Measurements from ENCODE around the gene NFASC. TPM values are rescaled to one million over a fixed set of nuclear protein-coding genes. Genes with fewer than 3 reads are reported as not detected.

Gene NFASC
- total and polyA plus RNA-seq, 2 experiments from 2014 or later: 46.3 to 54.7 TPM

- Histone ChIP-seq H3K4me2 (ENCODE audit: unreplicated experiment) (no peak overlapping the region), H3K4me3 (no peak overlapping the region), H3K4me1 (ENCODE audit: insufficient read depth) (no peaks in the 10 kb centered on the region), H3K27ac (no peak overlapping the region), H3K9me3 (ENCODE audit: low read depth) (no peaks in the 10 kb centered on the region), H3K36me3 (ENCODE audit: low read depth) (no peaks in the 10 kb centered on the region), H3F3A (ENCODE audit: insufficient read depth) (no peaks in the 10 kb centered on the region), H3K9ac (no peak overlapping the region), H2AFZ (no peak overlapping the region), H3K79me2 (ENCODE audit: insufficient read depth) (no peaks in the 10 kb centered on the region), H3K9me2 (ENCODE audit: insufficient read depth) (no peaks in the 10 kb centered on the region), H4K20me1 (ENCODE audit: insufficient read depth) (no peaks in the 10 kb centered on the region), H3K27me3 (replicated peaks; ENCODE audit: insufficient read depth) (no peaks in the 10 kb centered on the region)
- no peak for DNase-seq
- 33 to 60% methylated on average over 2 to 14 of the region's 14 CpGs for WGBS, 2 experiments (ENCODE audit: low coverage in 1 of 2, low lambda C conversion rate in 2 of 2, missing lambda C conversion rate in 2 of 2)
- TF ChIP-seq EZH2 (IDR thresholded peaks at IDR 0.05; ENCODE audit: insufficient read depth, poor library complexity, severe bottlenecking): no peak
- no peak for TF ChIP-seq EZH2phosphoT487 (IDR thresholded peaks at IDR 0.05; ENCODE audit: insufficient read depth, low read depth)
- in situ Hi-C loops (cut with MboI): no loop called here
Measured at GRCh38 chr1:205061227-205061626, 190.6 kb downstream of the NFASC start.

GRCh38 chr1:205061665-205062069, 191.0 kb downstream of the NFASC start:
- Histone ChIP-seq H2AFZ (no peak overlapping the region), H3K9ac (no peak overlapping the region), H3K36me3 (ENCODE audit: low read depth) (no peaks in the 10 kb centered on the region), H3K9me3 (ENCODE audit: low read depth) (no peaks in the 10 kb centered on the region), H3K4me2 (ENCODE audit: unreplicated experiment) (no peak overlapping the region), H3K27me3 (replicated peaks; ENCODE audit: insufficient read depth) (no peaks in the 10 kb centered on the region), H3K9me2 (ENCODE audit: insufficient read depth) (no peaks in the 10 kb centered on the region), H3K4me1 (ENCODE audit: insufficient read depth) (no peaks in the 10 kb centered on the region), H3K4me3 (no peak overlapping the region), H3K79me2 (ENCODE audit: insufficient read depth) (no peaks in the 10 kb centered on the region), H3K27ac (no peak overlapping the region), H4K20me1 (ENCODE audit: insufficient read depth) (no peaks in the 10 kb centered on the region), H3F3A (ENCODE audit: insufficient read depth) (no peaks in the 10 kb centered on the region)
- 31 to 32% methylated on average over 12 to 13 of the region's 13 CpGs for WGBS, 2 experiments (ENCODE audit: low coverage in 1 of 2, low lambda C conversion rate in 2 of 2, missing lambda C conversion rate in 2 of 2)
- in situ Hi-C loops (cut with MboI): no loop called here
- peak; percentile 75 for DNase-seq
- no peak for TF ChIP-seq EZH2phosphoT487 (IDR thresholded peaks at IDR 0.05; ENCODE audit: insufficient read depth, low read depth)
- TF ChIP-seq EZH2 (IDR thresholded peaks at IDR 0.05; ENCODE audit: insufficient read depth, poor library complexity, severe bottlenecking): no peak

- in situ Hi-C loops (cut with MboI): no loop called here
- H3K9me3 ChIP-seq (ENCODE audit: low read depth): no peaks in the 10 kb centered on the region
Measured at GRCh38 chr1:205062319-205062718, 191.7 kb downstream of the NFASC start.

GRCh38 chr1:205062895-205063294, 192.2 kb downstream of the NFASC start:
- no peaks in the 10 kb centered on the region for H3K4me1 ChIP-seq (ENCODE audit: insufficient read depth)
- H3F3A ChIP-seq (ENCODE audit: insufficient read depth): no peaks in the 10 kb centered on the region
- WGBS, 2 experiments (ENCODE audit: low coverage in 1 of 2, low lambda C conversion rate in 2 of 2, missing lambda C conversion rate in 2 of 2): 80 to 83% methylated on average over 3 of the region's 3 CpGs
- H3K9me2 ChIP-seq (ENCODE audit: insufficient read depth): no peaks in the 10 kb centered on the region
- DNase-seq: no peak
- no peak overlapping the region for H3K9ac ChIP-seq
- no peak overlapping the region for H2AFZ ChIP-seq
- TF ChIP-seq EZH2phosphoT487 (IDR thresholded peaks at IDR 0.05; ENCODE audit: insufficient read depth, low read depth): no peak
- TF ChIP-seq EZH2 (IDR thresholded peaks at IDR 0.05; ENCODE audit: insufficient read depth, poor library complexity, severe bottlenecking): no peak
- H3K4me3 ChIP-seq: no peak overlapping the region
- no peaks in the 10 kb centered on the region for H3K9me3 ChIP-seq (ENCODE audit: low read depth)
- H4K20me1 ChIP-seq (ENCODE audit: insufficient read depth): no peaks in the 10 kb centered on the region
- no peaks in the 10 kb centered on the region for H3K27me3 ChIP-seq (replicated peaks; ENCODE audit: insufficient read depth)
- in situ Hi-C loops (cut with MboI): no loop called here
- H3K27ac ChIP-seq: no peak overlapping the region
- no peaks in the 10 kb centered on the region for H3K79me2 ChIP-seq (ENCODE audit: insufficient read depth)
- H3K36me3 ChIP-seq (ENCODE audit: low read depth): no peaks in the 10 kb centered on the region
- no peak overlapping the region for H3K4me2 ChIP-seq (ENCODE audit: unreplicated experiment)

More at GRCh38 chr1:205062319-205062718, 191.7 kb downstream of the NFASC start:
- no peaks in the 10 kb centered on the region for H3K27me3 ChIP-seq (replicated peaks; ENCODE audit: insufficient read depth)
- no peaks in the 10 kb centered on the region for H3F3A ChIP-seq (ENCODE audit: insufficient read depth)
- H4K20me1 ChIP-seq (ENCODE audit: insufficient read depth): no peaks in the 10 kb centered on the region
- H3K36me3 ChIP-seq (ENCODE audit: low read depth): no peaks in the 10 kb centered on the region
- H3K4me3 ChIP-seq: no peak overlapping the region
- no peak for DNase-seq
- H3K9me2 ChIP-seq (ENCODE audit: insufficient read depth): no peaks in the 10 kb centered on the region
- no peaks in the 10 kb centered on the region for H3K4me1 ChIP-seq (ENCODE audit: insufficient read depth)
- TF ChIP-seq EZH2phosphoT487 (IDR thresholded peaks at IDR 0.05; ENCODE audit: insufficient read depth, low read depth) (no peak), EZH2 (IDR thresholded peaks at IDR 0.05; ENCODE audit: insufficient read depth, poor library complexity, severe bottlenecking) (no peak)
- H3K27ac ChIP-seq: no peak overlapping the region
- H3K79me2 ChIP-seq (ENCODE audit: insufficient read depth): no peaks in the 10 kb centered on the region
- H3K4me2 ChIP-seq (ENCODE audit: unreplicated experiment): no peak overlapping the region
- H3K9ac ChIP-seq: no peak overlapping the region
- 66 to 69% methylated on average over 8 of the region's 8 CpGs for WGBS, 2 experiments (ENCODE audit: low coverage in 1 of 2, low lambda C conversion rate in 2 of 2, missing lambda C conversion rate in 2 of 2)
- H2AFZ ChIP-seq: no peak overlapping the region

- no peaks in the 10 kb centered on the region for H4K20me1 ChIP-seq (ENCODE audit: insufficient read depth)
- no peaks in the 10 kb centered on the region for H3K9me2 ChIP-seq (ENCODE audit: insufficient read depth)
- H3K79me2 ChIP-seq (ENCODE audit: insufficient read depth): no peaks in the 10 kb centered on the region
- H3K9ac ChIP-seq: no peak overlapping the region
- WGBS, 2 experiments (ENCODE audit: low coverage in 1 of 2, low lambda C conversion rate in 2 of 2, missing lambda C conversion rate in 2 of 2): 85 to 87% methylated on average over 10 to 11 of the region's 11 CpGs
- no peak for DNase-seq
- TF ChIP-seq EZH2 (IDR thresholded peaks at IDR 0.05; ENCODE audit: insufficient read depth, poor library complexity, severe bottlenecking) (no peak), EZH2phosphoT487 (IDR thresholded peaks at IDR 0.05; ENCODE audit: insufficient read depth, low read depth) (no peak)
- no peak overlapping the region for H3K27ac ChIP-seq
- no peak overlapping the region for H3K4me2 ChIP-seq (ENCODE audit: unreplicated experiment)
- in situ Hi-C loops (cut with MboI): no loop called here
- no peak overlapping the region for H2AFZ ChIP-seq
- peaks cover 5% of the 10 kb centered on the region; the same call in 1 of the 2 replicates for H3K4me1 ChIP-seq (ENCODE audit: insufficient read depth)
- H3K4me3 ChIP-seq: no peak overlapping the region
- H3F3A ChIP-seq (ENCODE audit: insufficient read depth): no peaks in the 10 kb centered on the region
- H3K27me3 ChIP-seq (replicated peaks; ENCODE audit: insufficient read depth): no peaks in the 10 kb centered on the region
- no peaks in the 10 kb centered on the region for H3K36me3 ChIP-seq (ENCODE audit: low read depth)
- H3K9me3 ChIP-seq (ENCODE audit: low read depth): no peaks in the 10 kb centered on the region
Measured at GRCh38 chr1:205064301-205064700, 193.6 kb downstream of the NFASC start.

Measured in GM23248 (cell line).